Sigmoid colon (tissue), 7 donors: Measurements from ENCODE around the gene LRRC1. TPM values are rescaled to one million over a fixed set of nuclear protein-coding genes. Genes with fewer than 3 reads are reported as not detected.

Experiments
- DNase-seq: peaks from one replicate; pipeline ENCODE4 v3.0.0-alpha.2; 2019
- H3K27ac ChIP-seq, 4 donors: fragments of 200-600 bp; sonication (generic); one replicate each; pipeline ENCODE4 v1.5.1; 2016 to 2019; ENCODE audit warnings: mild to moderate bottlenecking in 1 of 4
- H3K27me3 ChIP-seq, 3 donors: fragments of 200-600 bp; sonication (generic); one replicate each; pipeline ENCODE4 v1.5.1; 2019; ENCODE audit warnings: mild to moderate bottlenecking in 1 of 3
- H3K36me3 ChIP-seq, 4 donors: fragments of 200-600 bp; sonication (generic); one replicate each; pipeline ENCODE4 v1.5.1; 2016 to 2019
- H3K4me1 ChIP-seq, 4 donors: fragments of 200-600 bp; sonication (generic); one replicate each; pipeline ENCODE4 v1.5.1; 2017 to 2019
- H3K4me3 ChIP-seq, 4 donors: fragments of 200-600 bp; sonication (generic); one replicate each; pipeline ENCODE4 v1.5.1; 2017 to 2019; ENCODE audit warnings: mild to moderate bottlenecking in 2 of 4, moderate library complexity in 1 of 4
- H3K9me3 ChIP-seq, 4 donors: fragments of 200-600 bp in 3 of 4; sonication (generic) in 3 of 4; one replicate each; pipeline versions ENCODE4 v1.5.1 to v1.6.1; 2013 to 2019
- CTCF ChIP-seq, 4 experiments: fragments of 450-650 bp in 3 of 4; fragments of 200-600 bp in 1 of 4; IDR thresholded peaks; one replicate each; pipeline ENCODE4 v1.5.1; 2016 to 2019; ENCODE audit warnings: antibody characterized with exemption in 4 of 4, mild to moderate bottlenecking in 3 of 4, moderate library complexity in 2 of 4
- EP300 ChIP-seq, 4 donors: sonication (generic); formaldehyde crosslinking; IDR thresholded peaks; one replicate each; pipeline ENCODE4 v1.6.1; 2017; ENCODE audit warnings: antibody characterized with exemption in 4 of 4
- POLR2A ChIP-seq, 2 donors: fragments of 450-650 bp; IDR thresholded peaks; one replicate each; pipeline ENCODE4 v1.6.1; 2016; ENCODE audit warnings: antibody characterized with exemption in 2 of 2, mild to moderate bottlenecking in 2 of 2, moderate library complexity in 2 of 2
- POLR2AphosphoS5 ChIP-seq, 4 donors: sonication (generic); formaldehyde crosslinking; IDR thresholded peaks; one replicate each; pipeline ENCODE4 v1.6.1; 2017; ENCODE audit warnings: antibody characterized with exemption in 4 of 4
- WGBS, 2 donors: extraction: QIAGEN DNeasy Blood & Tissue Kit; methylation state at CpG; one replicate each; pipeline ENCODE4 v1.1.7; 2013; 5-methylcytosine and 5-hydroxymethylcytosine counted together
- intact Hi-C: fragments of 100-400 bp; cut with DNase I; formaldehyde crosslinking; loops from one replicate; pipeline ENCODE4 v1.15.1; 2023
- polyA plus RNA-seq, 3 donors: library from polyadenylated mRNA; stranded (reverse); fragments of 200-250 nt; gene quantifications; one replicate each; pipeline ENCODE4 v1.2.3, GENCODE V29; 2013
- total RNA-seq, 4 donors: library from RNA; depleted of rRNA; stranded (reverse); fragments of >200 nt; gene quantifications; one replicate each; pipeline ENCODE4 v1.1.0, GENCODE V29; 2016
- donor health status: healthy with polysubstance abuse.
- donor health status: Bipolar disorder and iron deficiency.
- donor health status: healthy.

LRRC1 gene
- total and polyA plus RNA-seq, 7 donors = 20.8 to 50.4 (median 29.9) TPM

- H3K4me3 ChIP-seq = no peak overlapping the region
- no peak overlapping the region for H3K27ac ChIP-seq
- no peak for DNase-seq
- TF ChIP-seq POLR2AphosphoS5 (IDR thresholded peaks at IDR 0.05) (no peak), POLR2A (IDR thresholded peaks at IDR 0.05) (no peak), EP300 (IDR thresholded peaks at IDR 0.05) (no peak), CTCF (IDR thresholded peaks at IDR 0.05) (no peak)
- intact Hi-C loops = no loop called here
- H3K36me3 ChIP-seq = no peaks in the 10 kb centered on the region
- H3K27me3 ChIP-seq = no peaks in the 10 kb centered on the region
- H3K9me3 ChIP-seq = no peaks in the 10 kb centered on the region
- H3K4me1 ChIP-seq = no peaks in the 10 kb centered on the region
- 87 to 88% methylated on average over 3 of the region's 3 CpGs for WGBS, 2 donors
Measured at GRCh38 chr6:53939830-53940229, 145.0 kb downstream of the LRRC1 start.

- Histone ChIP-seq H3K4me3 (no peak overlapping the region), H3K4me1 (no peaks in the 10 kb centered on the region), H3K27ac (peak overlapping the region in 1 of 4 donors; percentile 23), H3K27me3 (no peaks in the 10 kb centered on the region), H3K9me3 (peaks cover 0 to 2% (median 0%) of the 10 kb centered on the region in 4 donors), H3K36me3 (no peaks in the 10 kb centered on the region)
- TF ChIP-seq CTCF (IDR thresholded peaks at IDR 0.05) (no peak), POLR2A (IDR thresholded peaks at IDR 0.05) (no peak)
- intact Hi-C loops = no loop called here
- 77 to 78% methylated on average over 2 of the region's 2 CpGs for WGBS, 2 donors
- DNase-seq = no peak
Measured at GRCh38 chr6:53943395-53943794, 148.6 kb downstream of the LRRC1 start.

GRCh38 chr6:53944091-53944490, 149.3 kb downstream of the LRRC1 start:
- Histone ChIP-seq H3K4me3 (no peak overlapping the region), H3K36me3 (no peaks in the 10 kb centered on the region), H3K27me3 (no peaks in the 10 kb centered on the region), H3K4me1 (no peaks in the 10 kb centered on the region), H3K27ac (peak overlapping the region in 1 of 4 donors; percentile 23), H3K9me3 (peaks cover 0 to 2% (median 0%) of the 10 kb centered on the region in 4 donors)
- WGBS, 2 donors = 76 to 77% methylated on average over 4 of the region's 4 CpGs
- TF ChIP-seq POLR2A (IDR thresholded peaks at IDR 0.05) = no peak
- no peak for TF ChIP-seq CTCF (IDR thresholded peaks at IDR 0.05)
- TF ChIP-seq EP300 (IDR thresholded peaks at IDR 0.05) = no peak
- intact Hi-C loops = no loop called here
- no peak for DNase-seq

GRCh38 chr6:53944543-53944942, 149.7 kb downstream of the LRRC1 start:
- Histone ChIP-seq H3K4me1 (no peaks in the 10 kb centered on the region), H3K36me3 (no peaks in the 10 kb centered on the region), H3K27me3 (no peaks in the 10 kb centered on the region), H3K9me3 (peaks cover 0 to 2% (median 0%) of the 10 kb centered on the region in 4 donors), H3K27ac (no peak overlapping the region), H3K4me3 (no peak overlapping the region)
- DNase-seq = no peak
- TF ChIP-seq POLR2AphosphoS5 (IDR thresholded peaks at IDR 0.05) = no peak
- no peak for TF ChIP-seq EP300 (IDR thresholded peaks at IDR 0.05)
- no peak for TF ChIP-seq CTCF (IDR thresholded peaks at IDR 0.05)
- no peak for TF ChIP-seq POLR2A (IDR thresholded peaks at IDR 0.05)
- intact Hi-C loops = no loop called here
- 94% methylated on average over 5 of the region's 5 CpGs for WGBS, 2 donors

- H3K27ac ChIP-seq = no peak overlapping the region
- TF ChIP-seq CTCF (IDR thresholded peaks at IDR 0.05) (no peak), POLR2A (IDR thresholded peaks at IDR 0.05) (no peak), POLR2AphosphoS5 (IDR thresholded peaks at IDR 0.05) (no peak), EP300 (IDR thresholded peaks at IDR 0.05) (no peak)
- no peak for DNase-seq
- H3K4me1 ChIP-seq = no peaks in the 10 kb centered on the region
- no peak overlapping the region for H3K4me3 ChIP-seq
- no peaks in the 10 kb centered on the region for H3K27me3 ChIP-seq
- 90% methylated on average over 4 of the region's 4 CpGs for WGBS, 2 donors
- H3K9me3 ChIP-seq = peaks cover 0 to 4% (median 1%) of the 10 kb centered on the region in 4 donors
- no peaks in the 10 kb centered on the region for H3K36me3 ChIP-seq
- intact Hi-C loops = no loop called here
Measured at GRCh38 chr6:53945765-53946407, 151.1 kb downstream of the LRRC1 start.
